DOHH2 (cell line): ENCODE measurements around the gene HEATR5A.
"Not testable (repeated sequence)": the region's sequence is repeated elsewhere in the genome, so short reads cannot be mapped to it uniquely, and the experiment has no call there.

Experiments
- H3F3A ChIP-seq: fragments of 200-600 bp; sonication (generic), shearing (Covaris generic); 2 replicates; pipeline ENCODE4 v1.6.0; 2016; ENCODE audit warnings: antibody characterized with exemption, mild to moderate bottlenecking; ENCODE audit not compliant: control insufficient read depth, insufficient read depth
- H3K27ac ChIP-seq: fragments of 200-600 bp; sonication (generic); 2 replicates; pipeline ENCODE4 v1.5.1; 2014; ENCODE audit warnings: low read depth, mild to moderate bottlenecking, low read length, moderate library complexity
- H3K27me3 ChIP-seq: fragments of 200-600 bp; sonication (generic); 2 replicates; pipeline ENCODE4 v1.6.1; 2014; ENCODE audit warnings: mild to moderate bottlenecking, low read length, mixed read lengths; ENCODE audit not compliant: control insufficient read depth
- H3K36me3 ChIP-seq: fragments of 200-600 bp; sonication (generic); 2 replicates; pipeline ENCODE4 v1.6.1; 2014; ENCODE audit warnings: mild to moderate bottlenecking, low read length, moderate library complexity, mixed read lengths; ENCODE audit not compliant: control insufficient read depth
- H3K4me1 ChIP-seq: fragments of 200-600 bp; sonication (generic); 2 replicates; pipeline ENCODE4 v1.6.1; 2014; ENCODE audit warnings: mild to moderate bottlenecking, low read length, mixed read lengths; ENCODE audit not compliant: control insufficient read depth
- H3K4me2 ChIP-seq: fragments of 200-600 bp; sonication (generic); 2 replicates; pipeline ENCODE4 v1.6.0; 2014; ENCODE audit warnings: mild to moderate bottlenecking, low read length, moderate library complexity
- H3K4me3 ChIP-seq: fragments of 200-600 bp; sonication (generic); 2 replicates; pipeline ENCODE4 v1.5.1; 2014; ENCODE audit warnings: mild to moderate bottlenecking, low read length, mixed read lengths
- H3K79me2 ChIP-seq: fragments of 200-600 bp; sonication (generic); 2 replicates; pipeline ENCODE4 v1.6.1; 2014; ENCODE audit warnings: mild to moderate bottlenecking, low read length, mixed read lengths; ENCODE audit not compliant: control insufficient read depth
- H3K9me2 ChIP-seq: fragments of 200-600 bp; sonication (generic); replicated peaks from 2 replicates; pipeline ENCODE4 v1.6.1; 2014; ENCODE audit warnings: mild to moderate bottlenecking, low read length, mixed read lengths; ENCODE audit not compliant: control insufficient read depth
- H3K9me3 ChIP-seq: fragments of 200-600 bp; sonication (generic); 2 replicates; pipeline ENCODE4 v1.6.1; 2014; ENCODE audit warnings: antibody characterized with exemption, low read length, mixed read lengths; ENCODE audit not compliant: control insufficient read depth, insufficient read depth
- H4K20me1 ChIP-seq: fragments of 200-600 bp; sonication (generic); 2 replicates; pipeline ENCODE4 v1.6.0; 2014; ENCODE audit warnings: low read depth, mild to moderate bottlenecking, antibody characterized with exemption, low read length, moderate library complexity; ENCODE audit not compliant: control insufficient read depth, insufficient read depth
- CTCF ChIP-seq: fragments of 200-600 bp; sonication (generic); IDR thresholded peaks from one replicate; pipeline ENCODE4 v1.5.1; 2014; ENCODE audit warnings: antibody characterized with exemption, mild to moderate bottlenecking, low read depth, low read length; ENCODE audit not compliant: poor library complexity, severe bottlenecking
- EZH2phosphoT487 ChIP-seq: fragments of 200-600 bp; sonication (generic); IDR thresholded peaks from 2 replicates; pipeline ENCODE4 v1.6.1; 2017; ENCODE audit warnings: borderline replicate concordance, mild to moderate bottlenecking, antibody characterized with exemption, low read length, moderate library complexity, mixed read lengths

The HEATR5A gene

DNA sequence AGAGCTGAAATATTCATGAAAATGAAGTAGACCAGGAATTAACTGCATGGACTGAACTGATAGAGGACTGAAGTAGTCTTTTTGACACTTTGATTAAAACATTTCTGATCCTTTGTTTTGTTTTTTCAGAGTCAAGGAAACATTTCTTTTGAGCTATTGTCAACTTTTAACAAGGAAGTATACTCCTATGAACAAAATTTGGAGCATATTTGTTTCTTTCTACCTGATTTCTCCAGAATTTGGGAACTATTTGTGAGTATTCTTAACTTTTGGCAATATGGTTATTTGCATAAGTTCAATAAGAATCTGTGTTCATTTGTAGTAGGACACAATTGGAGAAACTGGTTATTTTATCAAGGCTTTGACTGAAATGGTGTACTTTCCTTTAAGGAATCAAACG lies 141.5 kb downstream of the HEATR5A start:
- no peak overlapping the region for H3K4me2 ChIP-seq
- no peaks in the 10 kb centered on the region for H3K9me2 ChIP-seq
- H4K20me1 ChIP-seq, result no peaks in the 10 kb centered on the region
- no peak for TF ChIP-seq CTCF
- no peak for TF ChIP-seq EZH2phosphoT487
- no peaks in the 10 kb centered on the region for H3K4me1 ChIP-seq
- H3K36me3 ChIP-seq, result no peaks in the 10 kb centered on the region
- no peak overlapping the region for H3K4me3 ChIP-seq
- H3K27me3 ChIP-seq, result no peaks in the 10 kb centered on the region
- H3K9me3 ChIP-seq, result peaks cover 5% of the 10 kb centered on the region; the same call in 1 of the 2 replicates
- H3F3A ChIP-seq, result no peaks in the 10 kb centered on the region
- H3K27ac ChIP-seq, result no peak overlapping the region
- H3K79me2 ChIP-seq, result no peaks in the 10 kb centered on the region

GRCh38 chr14:31277085-31277484 lies 143.3 kb downstream of the HEATR5A start:
- no peaks in the 10 kb centered on the region for H3K9me2 ChIP-seq
- H4K20me1 ChIP-seq, result no peaks in the 10 kb centered on the region
- no peaks in the 10 kb centered on the region for H3F3A ChIP-seq
- peaks cover 5% of the 10 kb centered on the region; the same call in 1 of the 2 replicates for H3K9me3 ChIP-seq
- no peaks in the 10 kb centered on the region for H3K4me1 ChIP-seq
- H3K79me2 ChIP-seq, result no peaks in the 10 kb centered on the region
- no peak overlapping the region for H3K4me3 ChIP-seq
- TF ChIP-seq EZH2phosphoT487 (no peak), CTCF (no peak)
- H3K4me2 ChIP-seq, result no peak overlapping the region
- H3K27ac ChIP-seq, result no peak overlapping the region
- H3K27me3 ChIP-seq, result no peaks in the 10 kb centered on the region
- no peaks in the 10 kb centered on the region for H3K36me3 ChIP-seq

- not testable (repeated sequence) for H3K9me2 ChIP-seq, H3K4me1 ChIP-seq, H3K4me3 ChIP-seq, H3K9me3 ChIP-seq, H3K36me3 ChIP-seq, H3K27ac ChIP-seq, H3F3A ChIP-seq, H3K27me3 ChIP-seq, H3K4me2 ChIP-seq, H3K79me2 ChIP-seq, H4K20me1 ChIP-seq
These were observed 143.9 kb downstream of the HEATR5A start for GRCh38 chr14:31276417-31276816.

DNA sequence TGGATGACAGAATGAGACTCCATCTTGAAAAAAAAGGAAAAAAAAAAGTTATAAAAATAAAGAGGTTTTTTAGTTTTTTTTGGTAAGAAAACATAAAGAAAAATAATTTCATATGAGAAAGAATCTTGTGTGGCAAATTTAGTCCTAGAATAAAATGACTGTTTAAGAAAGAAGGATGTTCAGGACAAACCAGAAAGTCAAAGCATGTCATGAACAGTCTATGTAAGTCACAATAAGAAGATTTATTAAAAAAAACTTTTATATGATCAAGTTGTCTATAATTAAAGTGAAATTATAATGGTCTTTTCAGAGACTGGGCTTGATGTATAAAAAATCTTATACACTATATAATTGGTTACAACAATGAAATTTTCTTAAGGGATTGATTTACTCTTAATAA lies 144.6 kb downstream of the HEATR5A start:
- Histone ChIP-seq H3F3A (no peaks in the 10 kb centered on the region), H4K20me1 (no peaks in the 10 kb centered on the region), H3K27ac (no peak overlapping the region), H3K4me3 (no peak overlapping the region), H3K27me3 (no peaks in the 10 kb centered on the region), H3K9me3 (peaks cover 9% of the 10 kb centered on the region; the same call in 1 of the 2 replicates), H3K4me1 (no peaks in the 10 kb centered on the region), H3K4me2 (no peak overlapping the region), H3K9me2 (no peaks in the 10 kb centered on the region), H3K79me2 (no peaks in the 10 kb centered on the region), H3K36me3 (no peaks in the 10 kb centered on the region)
- TF ChIP-seq CTCF (no peak), EZH2phosphoT487 (no peak)
